Middle frontal gyrus (tissue), 1 donor: ENCODE data around the gene ERI2.
A peak's percentile ranks its signal among the peaks of the same experiment; 100 is the strongest.

Experiments used
- DNase-seq: peaks from one replicate; pipeline ENCODE4 v3.0.0-alpha.2; 2015; ENCODE audit warnings: low spot score; ENCODE audit errors: extremely low spot score

ERI2 gene, protein sequence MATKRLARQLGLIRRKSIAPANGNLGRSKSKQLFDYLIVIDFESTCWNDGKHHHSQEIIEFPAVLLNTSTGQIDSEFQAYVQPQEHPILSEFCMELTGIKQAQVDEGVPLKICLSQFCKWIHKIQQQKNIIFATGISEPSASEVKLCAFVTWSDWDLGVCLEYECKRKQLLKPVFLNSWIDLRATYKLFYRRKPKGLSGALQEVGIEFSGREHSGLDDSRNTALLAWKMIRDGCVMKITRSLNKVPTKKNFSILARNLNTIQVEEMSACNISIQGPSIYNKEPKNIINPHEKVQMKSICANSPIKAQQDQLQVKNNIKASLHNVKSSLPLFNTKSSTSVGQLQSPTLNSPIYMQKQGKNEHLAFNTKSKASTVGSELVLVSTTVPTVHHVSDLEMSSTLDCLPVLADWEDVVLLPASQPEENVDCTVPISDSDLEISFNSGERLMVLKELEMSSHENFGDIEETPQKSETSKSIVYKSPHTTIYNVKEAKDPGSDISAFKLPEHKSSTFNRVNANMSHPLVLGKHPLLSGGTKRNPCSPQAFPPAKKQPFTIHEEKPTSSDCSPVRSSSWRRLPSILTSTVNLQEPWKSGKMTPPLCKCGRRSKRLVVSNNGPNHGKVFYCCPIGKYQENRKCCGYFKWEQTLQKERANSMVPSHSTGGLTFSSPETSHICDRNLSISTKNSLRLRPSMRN

DNA sequence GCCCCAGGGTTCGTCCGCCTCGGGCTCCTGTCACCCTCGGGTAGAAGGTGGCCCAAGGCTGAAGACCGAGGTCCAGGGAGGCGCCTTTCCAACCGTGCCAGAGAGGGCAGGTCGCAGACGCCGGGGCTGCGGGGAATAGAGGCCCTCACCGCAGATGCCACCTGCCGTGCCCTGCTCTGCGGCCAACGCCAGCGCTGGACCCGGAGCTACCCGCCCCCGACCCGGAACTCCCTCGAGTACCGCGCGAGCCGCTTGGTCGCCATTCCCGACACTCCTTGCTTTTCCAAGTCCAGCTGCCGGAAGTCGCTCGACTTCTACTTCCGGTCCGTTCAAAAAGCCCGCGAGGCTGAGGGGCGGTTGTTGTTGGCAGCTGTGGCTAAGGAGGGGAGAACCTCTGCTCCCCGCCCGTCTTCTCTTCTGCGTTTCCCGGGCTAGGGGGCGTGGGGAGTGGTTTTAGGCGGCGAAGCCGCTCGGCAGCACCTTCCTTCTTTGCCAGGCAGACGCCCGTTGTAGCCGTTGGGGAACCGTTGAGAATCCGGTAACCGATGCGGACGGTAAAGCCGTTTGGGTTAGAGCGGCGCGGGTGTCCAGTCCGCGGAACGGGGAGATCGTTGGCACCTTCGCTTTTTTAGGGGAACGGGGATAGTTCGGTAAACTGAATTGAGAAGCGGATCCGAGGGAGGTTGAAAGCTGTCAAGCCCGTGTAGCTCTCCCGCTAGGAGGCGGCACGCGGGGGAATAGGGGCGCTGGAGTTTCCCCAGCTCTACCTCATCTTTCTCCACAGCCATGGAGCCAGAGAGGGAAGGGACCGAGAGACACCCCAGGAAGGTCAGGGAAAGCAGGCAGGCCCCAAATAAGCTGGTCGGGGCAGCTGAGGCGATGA, at the start of gene ERI2, which contains the start of gene REXO5:
ERI2 (minus strand) TSS at position 305 of the 883 bp plus-strand sequence; CDS start at position 263, 42 bp downstream.
REXO5 (plus strand) TSS at position 360 of the 883 bp plus-strand sequence; CDS start at position 787, 427 bp downstream.
- peak; percentile 85 for DNase-seq

DNA sequence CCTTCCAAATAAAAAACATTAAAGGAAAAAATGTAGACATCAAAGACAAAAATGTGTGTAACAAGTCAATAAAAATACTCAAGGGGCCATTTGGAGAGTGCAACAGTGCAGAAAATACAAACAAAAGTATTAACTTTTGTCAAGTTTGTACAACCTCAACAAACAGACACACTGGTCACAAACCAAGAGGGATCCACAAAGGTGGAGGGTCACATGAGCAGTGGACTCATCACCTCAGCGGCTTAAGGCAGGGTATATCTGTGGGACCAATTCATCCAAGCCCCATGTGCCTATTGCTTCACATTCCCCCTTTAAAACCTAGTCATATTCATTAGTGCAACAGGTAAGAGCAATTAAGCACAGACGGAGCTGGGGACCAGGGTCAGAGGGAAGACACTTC, 48.7 kb upstream of the ERI2 start:
- DNase-seq, result no peak

- DNase-seq, result no peak
These were observed 47.8 kb upstream of the ERI2 start for GRCh38 chr16:20853981-20854620.

DNA sequence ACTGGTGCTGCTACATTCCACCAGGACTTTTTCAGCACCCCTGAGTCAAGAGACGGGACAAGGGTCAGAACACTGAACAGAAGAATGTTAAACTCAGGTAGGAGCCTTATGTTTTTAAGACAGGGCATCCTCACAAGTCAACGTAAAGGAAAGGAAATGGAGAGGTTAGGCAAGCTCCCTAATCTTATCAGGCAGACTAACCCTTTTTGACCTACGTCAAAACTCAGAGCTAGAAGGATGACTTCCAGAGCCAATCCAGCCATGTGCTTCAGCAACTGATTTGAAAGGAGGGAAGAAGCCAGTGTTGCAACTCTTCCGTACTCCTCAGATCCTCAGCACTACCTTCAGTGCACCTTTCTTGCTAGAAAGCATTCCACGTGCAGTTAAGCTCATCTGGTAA, 46.9 kb upstream of the ERI2 start:
- DNase-seq, result no peak

DNA sequence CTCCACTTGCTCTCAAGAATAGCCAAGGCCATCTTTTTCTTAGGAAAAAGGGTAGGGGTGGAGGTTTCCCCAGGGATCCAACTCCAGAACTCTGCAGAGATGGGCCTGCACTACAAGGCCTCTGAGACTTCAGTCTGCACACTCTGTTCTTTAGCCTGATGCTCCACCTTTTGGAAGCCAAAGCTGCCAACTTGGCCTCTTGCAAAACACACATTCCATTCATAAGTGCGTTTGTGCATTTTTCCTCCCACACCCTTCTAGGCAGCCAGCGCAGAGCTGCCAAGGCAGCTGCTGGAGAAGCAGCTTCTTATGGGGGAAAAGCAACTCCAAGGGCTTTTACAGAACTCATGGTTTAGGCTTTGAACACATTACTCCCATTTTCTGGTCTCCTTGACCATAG, 45.3 kb upstream of the ERI2 start:
- DNase-seq, result no peak

- no peak for DNase-seq
These were observed 44.7 kb upstream of the ERI2 start for GRCh38 chr16:20850981-20851380.

DNA sequence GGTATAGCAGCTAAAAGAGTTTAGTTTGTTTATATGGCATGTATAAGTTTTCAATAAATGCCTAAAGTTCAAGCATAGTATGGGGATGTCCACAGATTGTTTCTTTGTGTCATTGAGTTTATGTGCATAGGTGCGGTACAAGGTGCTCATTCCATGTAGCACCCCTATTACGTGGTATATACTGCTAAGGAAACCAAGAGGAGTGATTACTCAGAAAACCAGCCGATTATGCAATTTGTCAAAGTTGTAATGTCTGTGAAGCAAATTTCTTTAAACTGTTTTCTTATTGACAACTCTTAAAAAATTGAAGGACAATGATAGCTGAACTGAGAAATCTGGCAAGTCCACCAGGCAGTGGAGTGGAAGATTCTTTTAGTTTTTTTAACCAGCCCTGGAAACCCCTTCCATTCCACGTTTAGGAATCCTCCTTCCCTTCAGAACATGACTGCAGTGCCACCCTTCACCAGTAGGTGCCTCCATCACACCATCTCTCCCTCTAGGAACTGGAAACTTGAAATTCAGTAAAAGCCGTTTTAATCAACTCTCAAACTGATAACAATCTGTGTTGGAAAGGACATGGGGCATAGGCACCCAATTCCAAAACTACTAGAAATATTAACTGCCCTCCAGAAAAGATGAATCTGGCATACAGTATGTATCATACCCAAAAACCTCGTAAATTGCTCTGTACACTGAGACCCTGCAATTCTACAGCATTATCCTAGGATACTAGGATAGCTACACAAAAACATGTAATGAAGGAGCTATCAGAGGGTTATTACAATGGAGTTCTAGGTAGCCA, 43.5 kb upstream of the ERI2 start:
- DNase-seq, result peak; percentile 67

- DNase-seq, result no peak
These were observed 41.3 kb upstream of the ERI2 start for GRCh38 chr16:20847550-20847949.

- DNase-seq, result no peak
These were observed 40.3 kb upstream of the ERI2 start for GRCh38 chr16:20846551-20846950.

- DNase-seq, result no peak
These were observed 39.8 kb upstream of the ERI2 start for GRCh38 chr16:20846030-20846429.

- no peak for DNase-seq
These were observed 38.3 kb upstream of the ERI2 start for GRCh38 chr16:20844588-20844987.

GRCh38 chr16:20844054-20844453, 37.8 kb upstream of the ERI2 start:
- DNase-seq, result no peak

DNA sequence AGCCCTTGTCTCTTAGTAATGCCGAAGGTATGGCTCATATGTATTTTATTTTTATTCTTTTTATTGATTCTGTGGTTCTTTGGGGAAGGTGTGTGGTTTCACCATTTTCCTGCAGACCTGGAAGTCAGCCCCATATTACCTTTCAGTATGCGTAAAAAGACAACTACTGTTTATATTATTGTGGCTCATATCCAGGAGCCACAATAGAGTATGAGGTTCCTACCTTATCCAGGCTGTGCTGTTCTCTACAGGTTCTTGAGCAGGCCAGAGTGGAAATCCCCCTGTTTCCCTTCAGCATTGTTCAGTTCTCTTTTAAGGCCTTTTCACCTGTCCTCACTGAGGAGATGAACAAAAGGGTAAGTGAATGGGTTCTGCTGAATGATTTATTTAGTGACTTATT, 33.2 kb upstream of the ERI2 start:
- DNase-seq, result no peak

DNA sequence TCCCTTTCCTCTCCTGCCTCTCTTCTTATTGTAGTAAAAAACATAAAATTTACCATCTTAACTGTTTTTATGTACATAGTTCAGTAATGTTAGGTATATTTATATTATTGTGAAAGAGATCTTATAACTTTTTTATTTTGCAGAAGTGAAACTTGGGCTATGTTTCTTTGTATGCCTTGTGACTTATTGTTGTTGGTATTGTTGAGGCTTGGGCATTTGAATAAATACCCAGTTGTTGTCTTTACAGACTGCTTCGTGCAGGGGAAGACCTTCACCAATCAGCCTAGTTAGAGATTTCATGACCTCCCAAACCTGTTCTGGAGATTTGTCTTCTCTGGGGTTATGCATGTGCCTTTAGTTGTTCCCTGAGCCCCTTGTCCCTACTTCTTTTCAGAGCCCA, 32.0 kb upstream of the ERI2 start:
- no peak for DNase-seq

- DNase-seq, result no peak
These were observed 26.8 kb upstream of the ERI2 start for GRCh38 chr16:20833086-20833485.

DNA sequence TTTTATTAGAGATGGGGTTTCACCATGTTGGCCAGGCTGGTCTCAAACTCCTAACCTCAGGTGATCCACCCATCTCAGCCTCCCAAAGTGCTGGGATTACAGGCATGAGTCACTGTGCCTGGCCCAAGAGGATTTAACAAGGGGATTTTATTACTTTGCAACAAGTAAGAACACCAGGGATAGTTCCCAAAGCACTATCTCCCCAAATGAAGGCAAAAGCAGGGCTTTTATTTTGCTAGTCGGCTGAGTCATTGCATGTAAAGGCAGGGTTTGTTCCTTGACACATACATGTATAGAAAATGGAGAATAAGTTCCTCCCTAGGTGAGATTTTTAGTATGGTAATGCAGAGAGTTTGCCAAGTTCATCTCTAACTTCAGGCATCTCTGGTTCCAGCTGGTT, 24.1 kb upstream of the ERI2 start:
- no peak for DNase-seq

DNA sequence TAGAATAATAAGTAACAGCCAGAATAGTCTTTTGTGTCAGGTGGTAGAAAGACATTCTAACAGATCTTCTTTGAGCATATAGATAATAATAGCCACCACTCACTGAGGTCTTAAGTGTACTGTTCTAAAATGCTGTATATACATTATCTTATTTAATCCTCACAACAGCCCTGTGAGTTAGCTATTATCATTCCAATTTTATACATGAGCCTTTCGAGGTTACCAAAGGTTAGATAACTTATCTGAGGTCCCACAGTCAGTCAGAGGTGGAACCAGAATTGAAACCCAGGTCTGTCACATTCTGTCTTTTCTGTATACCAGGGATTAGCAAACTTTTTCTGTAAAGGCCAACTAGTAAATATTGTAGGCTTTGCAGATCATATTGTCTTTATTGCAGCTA, 23.3 kb upstream of the ERI2 start:
- no peak for DNase-seq

- DNase-seq, result no peak
These were observed 19.8 kb upstream of the ERI2 start for GRCh38 chr16:20826039-20826566.

DNA sequence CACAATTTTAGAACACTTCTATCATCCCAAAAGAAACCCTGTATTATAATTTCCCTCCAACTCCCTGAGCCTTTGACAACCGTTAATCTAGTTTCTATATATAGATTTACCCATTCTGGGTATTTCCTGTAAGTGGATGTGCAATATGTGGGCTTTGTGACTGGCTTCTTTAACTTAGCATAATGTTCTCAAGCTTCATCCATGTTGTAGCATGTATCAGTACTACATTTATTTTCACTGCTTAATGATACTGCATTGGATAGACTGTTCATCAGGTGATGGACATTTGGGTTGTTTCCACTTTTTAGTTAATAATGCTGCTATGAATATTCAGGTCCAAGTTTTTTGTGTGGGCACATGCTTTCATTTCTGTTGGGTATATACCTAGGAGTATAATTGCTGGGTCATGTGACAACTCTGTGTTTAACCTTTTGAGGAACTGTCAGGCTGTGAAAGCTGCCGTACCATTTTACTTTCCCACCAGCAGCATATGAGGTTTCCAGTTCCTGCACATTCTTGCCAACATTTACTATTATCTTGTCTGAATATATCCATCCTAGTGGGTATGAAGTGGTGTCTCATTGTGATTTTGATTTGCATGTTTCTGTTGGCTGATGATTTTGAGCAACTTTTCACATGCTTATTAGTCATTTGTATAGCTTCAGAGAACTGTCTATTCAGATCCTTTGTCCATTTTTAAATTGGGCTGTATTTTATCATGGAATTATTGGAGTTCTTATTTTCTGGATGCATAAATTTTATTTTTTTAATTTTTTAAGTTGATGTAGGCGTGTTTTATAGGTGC, 16.5 kb upstream of the ERI2 start:
- DNase-seq, result no peak
